HepG2 (cell line): ENCODE measurements around the gene SELENOM. TPM values are rescaled to one million over a fixed set of nuclear protein-coding genes. Genes with fewer than 3 reads are reported as not detected.

ENCODE experiments used
- HMG20A ChIP-seq: IDR thresholded peaks from 2 replicates; pipeline ENCODE4 v1.6.1; 2016; ENCODE audit warnings: borderline replicate concordance
- HNRNPLL ChIP-seq: fragments of 200-400 bp; formaldehyde crosslinking; IDR thresholded peaks from 2 replicates; pipeline ENCODE4 v1.6.1; 2017; ENCODE audit warnings: mild to moderate bottlenecking, low read depth, low read length; ENCODE audit not compliant: poor library complexity, severe bottlenecking
- KMT2B ChIP-seq: IDR thresholded peaks from 2 replicates; pipeline ENCODE4 v1.6.1; 2016; ENCODE audit warnings: missing genetic modification reagents, missing compliant biosample characterization
- MZF1 ChIP-seq: sonication (generic); formaldehyde crosslinking; IDR thresholded peaks from 2 replicates; pipeline ENCODE4 v1.8.1; 2023; ENCODE audit warnings: mild to moderate bottlenecking, missing genetic modification reagents, borderline replicate concordance
- NFE2 ChIP-seq: sonication (generic); formaldehyde crosslinking; IDR thresholded peaks from 2 replicates; pipeline ENCODE4 v1.4.0; 2020; ENCODE audit warnings: missing genetic modification reagents
- NFRKB ChIP-seq: fragments of 450-650 bp; IDR thresholded peaks from 2 replicates; pipeline ENCODE4 v1.6.1; 2017
- PAWR ChIP-seq: sonication (generic); formaldehyde crosslinking; IDR thresholded peaks from 2 replicates; pipeline ENCODE4 v1.4.0; 2020; ENCODE audit warnings: missing genetic modification reagents, mild to moderate bottlenecking, borderline replicate concordance
- PLSCR1 ChIP-seq: sonication (generic); formaldehyde crosslinking; IDR thresholded peaks from 2 replicates; pipeline ENCODE4 v1.5.0; 2020; ENCODE audit warnings: missing genetic modification reagents, mild to moderate bottlenecking, borderline replicate concordance
- TFDP2 ChIP-seq: sonication (generic); formaldehyde crosslinking; IDR thresholded peaks from 2 replicates; pipeline ENCODE4 v1.4.0; 2020; ENCODE audit warnings: missing genetic modification reagents
- TFE3 ChIP-seq: IDR thresholded peaks from 2 replicates; pipeline ENCODE4 v1.6.1; 2016
- THRA ChIP-seq: sonication (generic); formaldehyde crosslinking; IDR thresholded peaks from 2 replicates; pipeline ENCODE4 v1.4.0; 2020; ENCODE audit warnings: missing genetic modification reagents, borderline replicate concordance
- WIZ ChIP-seq: sonication (generic); formaldehyde crosslinking; IDR thresholded peaks from 2 replicates; pipeline ENCODE4 v1.5.1; 2020; ENCODE audit warnings: mild to moderate bottlenecking, missing genetic modification reagents
- ZFP82 ChIP-seq: sonication (generic); formaldehyde crosslinking; IDR thresholded peaks from 2 replicates; pipeline ENCODE4 v1.5.1; 2020; ENCODE audit warnings: mild to moderate bottlenecking, missing genetic modification reagents, borderline replicate concordance
- ZNF234 ChIP-seq: sonication (generic); formaldehyde crosslinking; conservative IDR thresholded peaks from 2 replicates; pipeline ENCODE4 v1.5.1; 2020; ENCODE audit warnings: mild to moderate bottlenecking, missing genetic modification reagents
- ZNF260 ChIP-seq: sonication (generic); formaldehyde crosslinking; IDR thresholded peaks from 2 replicates; pipeline ENCODE4 v1.4.0; 2020; ENCODE audit warnings: missing genetic modification reagents, low read depth, mild to moderate bottlenecking, borderline replicate concordance
- ZNF513 ChIP-seq: sonication (generic); formaldehyde crosslinking; conservative IDR thresholded peaks from 2 replicates; pipeline ENCODE4 v1.5.0; 2020; ENCODE audit warnings: missing genetic modification reagents
- ZNF550 ChIP-seq: sonication (generic); formaldehyde crosslinking; IDR thresholded peaks from 2 replicates; pipeline ENCODE4 v1.4.0; 2020; ENCODE audit warnings: mild to moderate bottlenecking, missing genetic modification reagents, borderline replicate concordance
- ZNF614 ChIP-seq: IDR thresholded peaks from 2 replicates; pipeline ENCODE4 v1.6.1; 2018; ENCODE audit warnings: missing biosample characterization, missing genetic modification reagents, inconsistent platforms, borderline replicate concordance
- polyA plus RNA-seq, 8 experiments: library from polyadenylated mRNA; depleted of rRNA in 3 of 8; stranded (reverse) in 7 of 8; unstranded in 1 of 8; fragments of >200 nt; fragmentation: Illumina TruSeq in 4 of 8; extraction: Trizol in 4 of 8; gene quantifications; 2 replicates each; pipeline versions ENCODE4 v1.2.1 to v1.2.3, GENCODE V29; 2011 to 2016; ENCODE audit warnings: low read depth in 4 of 8, missing spikeins in 1 of 8, mixed read lengths in 1 of 8; ENCODE audit not compliant: insufficient read depth in 1 of 8
- total RNA-seq, 5 experiments: library from RNA; depleted of rRNA; stranded (reverse); fragments of >200 nt; fragmentation: Illumina TruSeq; extraction: Trizol; gene quantifications; 2 replicates each; pipeline ENCODE4 v1.2.3, GENCODE V29; 2016; ENCODE audit warnings: low read depth in 1 of 5
- TF ChIP-seq, protein P1 (sequence below): sonication (generic); formaldehyde crosslinking; conservative IDR thresholded peaks from 2 replicates; pipeline ENCODE4 v1.4.0; 2020; ENCODE audit warnings: missing genetic modification reagents
- TF ChIP-seq, protein P2 (sequence below): sonication (generic); formaldehyde crosslinking; IDR thresholded peaks from 2 replicates; pipeline ENCODE4 v1.5.0; 2020; ENCODE audit warnings: mild to moderate bottlenecking, missing genetic modification reagents

SELENOM gene
- total and polyA plus RNA-seq, 2 of the 13 experiments (the other 11 are each of a cell fraction or from before 2014, with no cell fraction given), result 4.1 to 4.3 TPM

DNA sequence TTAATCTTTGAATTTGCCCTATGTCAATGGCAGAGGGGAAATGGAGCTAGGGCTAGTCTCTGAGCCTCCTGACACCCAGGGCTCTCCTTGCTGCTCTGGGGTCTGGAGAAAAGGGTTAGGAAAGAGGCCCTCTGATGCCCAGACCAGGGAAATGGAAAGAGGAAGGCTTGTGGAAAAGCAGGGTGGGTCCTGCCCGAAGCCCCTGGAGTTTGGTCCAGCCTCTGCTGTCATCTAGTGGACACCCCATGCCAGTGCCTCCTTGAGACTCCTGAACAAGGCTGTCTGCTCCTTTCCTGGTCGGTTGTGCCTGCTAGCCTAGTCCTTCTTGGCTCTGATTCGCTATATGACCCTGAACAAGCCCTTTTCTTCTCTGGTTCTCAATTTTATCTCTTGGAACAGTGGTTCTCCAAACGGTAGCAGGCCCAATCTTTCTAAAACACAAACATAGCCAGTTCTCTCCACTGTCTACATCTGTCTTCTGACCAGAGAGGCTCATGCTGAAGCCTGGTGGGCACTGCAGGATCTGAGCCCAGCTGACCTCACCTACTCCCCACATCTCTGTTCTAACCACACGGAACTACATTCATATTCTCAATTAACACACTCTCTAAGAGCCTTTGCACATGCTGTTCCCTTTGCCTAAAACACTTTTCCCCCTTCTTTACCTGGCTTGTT lies 41.7 kb upstream of the SELENOM start (continued):
- TF ChIP-seq ZNF513 (CRISPR knock-in tag) (no peak), WIZ (CRISPR knock-in tag) (no peak), ZNF234 (CRISPR knock-in tag) (no peak), ZNF260 (CRISPR knock-in tag) (no peak), THRA (CRISPR knock-in tag) (0 out of 2 replicates have a peak, but pooled peaks have one; percentile 10), MZF1 (CRISPR knock-in tag) (no peak), PAWR (CRISPR knock-in tag) (no peak), ZNF614 (CRISPR knock-in tag) (0 out of 2 replicates have a peak, but pooled peaks have one; percentile 24), HNRNPLL (no peak), KMT2B (no peak), PLSCR1 (CRISPR knock-in tag) (no peak), TFDP2 (CRISPR knock-in tag) (no peak), NFE2 (CRISPR knock-in tag) (no peak), HMG20A (no peak), ZFP82 (CRISPR knock-in tag) (no peak), NFRKB (no peak), ZNF550 (CRISPR knock-in tag) (no peak), TFE3 (CRISPR knock-in tag) (no peak)
- TF ChIP-seq, protein P1, sequence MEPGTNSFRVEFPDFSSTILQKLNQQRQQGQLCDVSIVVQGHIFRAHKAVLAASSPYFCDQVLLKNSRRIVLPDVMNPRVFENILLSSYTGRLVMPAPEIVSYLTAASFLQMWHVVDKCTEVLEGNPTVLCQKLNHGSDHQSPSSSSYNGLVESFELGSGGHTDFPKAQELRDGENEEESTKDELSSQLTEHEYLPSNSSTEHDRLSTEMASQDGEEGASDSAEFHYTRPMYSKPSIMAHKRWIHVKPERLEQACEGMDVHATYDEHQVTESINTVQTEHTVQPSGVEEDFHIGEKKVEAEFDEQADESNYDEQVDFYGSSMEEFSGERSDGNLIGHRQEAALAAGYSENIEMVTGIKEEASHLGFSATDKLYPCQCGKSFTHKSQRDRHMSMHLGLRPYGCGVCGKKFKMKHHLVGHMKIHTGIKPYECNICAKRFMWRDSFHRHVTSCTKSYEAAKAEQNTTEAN (CRISPR knock-in tag), result no peak
- TF ChIP-seq, protein P2, sequence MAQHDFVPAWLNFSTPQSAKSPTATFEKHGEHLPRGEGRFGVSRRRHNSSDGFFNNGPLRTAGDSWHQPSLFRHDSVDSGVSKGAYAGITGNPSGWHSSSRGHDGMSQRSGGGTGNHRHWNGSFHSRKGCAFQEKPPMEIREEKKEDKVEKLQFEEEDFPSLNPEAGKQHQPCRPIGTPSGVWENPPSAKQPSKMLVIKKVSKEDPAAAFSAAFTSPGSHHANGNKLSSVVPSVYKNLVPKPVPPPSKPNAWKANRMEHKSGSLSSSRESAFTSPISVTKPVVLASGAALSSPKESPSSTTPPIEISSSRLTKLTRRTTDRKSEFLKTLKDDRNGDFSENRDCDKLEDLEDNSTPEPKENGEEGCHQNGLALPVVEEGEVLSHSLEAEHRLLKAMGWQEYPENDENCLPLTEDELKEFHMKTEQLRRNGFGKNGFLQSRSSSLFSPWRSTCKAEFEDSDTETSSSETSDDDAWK (CRISPR knock-in tag), result no peak
